HUDEP-2 (cell line): ENCODE measurements around the gene KIF26B.
"Not testable (repeated sequence)": the region's sequence is repeated elsewhere in the genome, so short reads cannot be mapped to it uniquely, and the experiment has no call there.

ENCODE experiments used
- DNase-seq, 76 experiments: peaks; one replicate each; lab custom pipeline; 2025; ENCODE audit not compliant: unreplicated experiment in 76 of 76; lab: John Stamatoyannopoulos, UW

The KIF26B gene

DNA sequence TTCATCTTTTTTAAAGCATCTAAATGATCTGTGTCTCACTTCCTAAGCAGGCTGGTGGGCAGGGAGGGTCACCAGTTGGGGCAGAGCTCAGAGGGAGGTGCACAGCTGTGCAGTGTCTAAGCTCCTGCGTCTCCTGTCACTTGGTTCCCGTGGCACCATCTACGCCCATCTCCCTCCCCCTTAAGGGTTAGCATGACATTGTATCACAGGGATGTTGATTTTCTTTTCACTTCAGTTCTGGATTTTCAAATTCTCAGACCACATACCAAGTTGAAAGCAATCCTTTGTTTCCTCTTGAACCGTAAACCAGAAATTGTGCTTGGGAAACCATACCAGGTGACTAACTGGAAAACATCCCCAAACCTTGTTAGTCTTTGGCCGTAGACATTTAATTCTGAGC is 187.0 kb downstream of the KIF26B start:
- DNase-seq = no peak

GRCh38 chr1:245345191-245345884 is 190.6 kb downstream of the KIF26B start:
- DNase-seq = no peak

- DNase-seq = no peak
These were observed 193.8 kb downstream of the KIF26B start for GRCh38 chr1:245348626-245349025.

DNA sequence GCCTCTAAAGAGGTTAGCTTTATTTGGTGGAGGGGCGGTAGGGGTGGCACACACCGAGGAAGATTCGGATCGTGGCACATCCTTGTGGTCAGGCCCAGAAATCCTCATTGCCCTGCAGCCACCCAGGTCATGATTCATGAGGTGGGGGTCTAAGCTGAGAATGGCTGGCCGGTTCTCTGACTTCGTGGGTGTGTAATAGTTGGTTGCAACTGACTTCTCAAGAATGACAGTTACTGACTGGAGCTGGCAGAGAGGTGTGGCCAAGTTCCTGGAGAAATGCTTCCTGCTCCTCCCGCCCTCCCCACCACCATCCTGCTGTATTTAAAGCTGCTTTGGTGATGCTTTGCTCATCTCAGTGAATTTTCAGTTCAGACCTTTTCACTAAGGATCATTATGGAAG is 198.6 kb downstream of the KIF26B start:
- no peak for DNase-seq

DNA sequence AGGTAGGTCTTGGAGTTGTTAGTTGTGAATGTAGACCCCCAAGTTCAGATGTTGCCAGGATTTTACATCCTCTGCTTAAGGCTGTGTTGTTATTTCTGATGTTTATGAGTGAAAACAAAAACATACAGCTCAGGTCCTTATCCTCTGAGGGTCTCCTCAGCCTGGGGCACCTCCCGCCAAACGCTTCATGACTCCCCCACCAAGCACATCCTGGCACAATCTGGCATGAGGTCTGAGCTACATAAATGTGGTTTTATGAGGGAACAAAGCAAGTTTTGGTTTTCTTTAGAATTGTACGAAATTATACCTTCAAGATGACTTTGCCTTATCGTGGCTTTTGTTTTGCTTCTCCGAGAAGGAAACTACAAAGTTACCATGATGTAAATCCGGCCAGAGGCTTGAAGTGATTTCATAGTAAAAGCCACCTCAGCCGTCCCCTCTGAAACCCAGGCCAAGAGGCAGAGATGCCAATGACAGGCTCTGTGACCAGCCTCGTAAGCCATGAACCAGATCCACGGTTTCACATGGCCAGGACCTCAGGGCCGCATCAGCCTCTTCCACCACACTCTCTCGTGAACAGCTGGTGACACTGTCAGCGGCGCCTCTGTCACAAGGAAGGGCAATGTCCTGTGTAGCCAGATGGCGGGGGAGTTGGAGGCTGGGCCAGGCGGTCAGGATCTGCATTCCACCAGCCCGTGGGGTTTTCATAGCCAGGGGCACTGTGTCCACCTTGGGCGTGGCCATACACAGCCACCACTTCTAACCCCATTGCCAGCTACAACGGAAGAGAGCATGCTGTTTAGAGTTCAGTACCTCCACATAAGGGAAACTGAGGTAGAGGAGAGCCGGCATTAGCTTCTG is 199.4 kb downstream of the KIF26B start:
- DNase-seq = no peak

DNA sequence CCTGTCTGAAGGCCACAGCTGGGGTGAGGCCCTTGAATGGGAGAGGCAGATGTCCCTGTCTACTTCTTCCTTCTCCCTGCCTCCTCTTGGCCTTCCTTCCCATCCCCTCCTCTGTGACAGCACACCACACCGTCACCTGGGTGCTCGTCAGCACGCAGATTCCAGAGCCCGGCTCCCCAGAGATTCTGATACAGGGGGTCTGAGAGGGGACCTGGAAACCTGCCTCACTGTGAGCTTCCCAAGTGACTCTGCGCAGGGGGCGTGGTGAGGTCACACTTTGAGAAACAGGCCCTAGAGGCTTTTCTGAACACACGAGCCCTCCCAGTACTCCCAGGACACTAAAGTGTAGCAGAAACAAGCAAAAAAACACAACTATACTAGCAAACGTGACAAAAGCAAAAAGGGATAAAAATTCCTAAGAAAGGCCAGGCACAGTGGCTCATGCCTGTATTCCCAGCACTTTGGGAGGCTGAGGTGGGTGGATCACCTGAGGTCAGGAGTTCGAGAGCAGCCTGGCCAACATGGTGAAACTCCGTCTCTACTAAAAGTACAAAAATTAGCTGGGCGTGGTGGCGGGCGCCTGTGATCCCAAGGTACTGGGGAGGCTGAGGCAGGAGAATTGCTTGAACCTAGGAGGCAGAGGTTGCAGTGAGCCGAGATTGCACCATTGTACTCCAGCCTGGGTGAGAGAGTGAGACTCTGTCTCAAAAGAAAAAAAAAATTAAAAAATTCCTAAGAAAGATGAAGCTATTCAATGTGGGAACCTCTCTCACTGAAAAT is 201.3 kb downstream of the KIF26B start:
- DNase-seq = not testable (repeated sequence)

DNA sequence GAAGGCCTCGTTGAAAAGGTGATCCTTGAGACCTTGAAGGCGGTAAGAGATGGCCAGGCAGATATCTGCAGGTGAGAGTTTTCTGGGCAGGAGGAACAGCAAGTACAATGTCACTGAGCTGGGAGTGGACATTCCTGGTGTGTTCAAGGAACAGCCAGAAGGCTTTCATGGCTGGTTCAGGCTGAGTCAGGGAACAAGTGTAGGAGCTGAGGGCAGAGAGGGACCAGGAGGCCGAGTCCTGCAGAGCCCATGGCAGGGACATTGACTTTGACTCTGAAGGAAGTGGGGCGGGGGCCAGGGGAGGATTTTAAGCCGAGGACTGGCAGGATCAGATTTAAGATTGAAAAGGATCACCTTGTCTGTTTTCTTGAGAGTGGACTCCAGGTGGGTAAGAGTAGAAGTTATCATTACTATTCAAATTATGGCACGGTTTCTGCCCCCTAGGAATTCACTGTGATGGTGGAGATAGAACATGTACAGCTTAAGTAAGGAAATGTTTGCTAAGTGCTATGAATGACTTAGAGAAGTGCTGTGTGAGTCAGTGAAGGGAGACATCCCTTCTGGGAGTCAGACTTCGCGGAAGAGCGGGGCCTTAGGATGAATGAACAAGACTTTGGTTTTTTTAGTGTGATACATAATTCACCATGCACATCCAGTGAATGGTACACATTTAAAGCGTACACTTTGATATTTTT is 202.3 kb downstream of the KIF26B start:
- no peak for DNase-seq

- DNase-seq = not testable (repeated sequence)
These were observed 204.4 kb downstream of the KIF26B start for GRCh38 chr1:245359101-245359680.

GRCh38 chr1:245361065-245361464 is 206.3 kb downstream of the KIF26B start:
- no peak for DNase-seq

DNA sequence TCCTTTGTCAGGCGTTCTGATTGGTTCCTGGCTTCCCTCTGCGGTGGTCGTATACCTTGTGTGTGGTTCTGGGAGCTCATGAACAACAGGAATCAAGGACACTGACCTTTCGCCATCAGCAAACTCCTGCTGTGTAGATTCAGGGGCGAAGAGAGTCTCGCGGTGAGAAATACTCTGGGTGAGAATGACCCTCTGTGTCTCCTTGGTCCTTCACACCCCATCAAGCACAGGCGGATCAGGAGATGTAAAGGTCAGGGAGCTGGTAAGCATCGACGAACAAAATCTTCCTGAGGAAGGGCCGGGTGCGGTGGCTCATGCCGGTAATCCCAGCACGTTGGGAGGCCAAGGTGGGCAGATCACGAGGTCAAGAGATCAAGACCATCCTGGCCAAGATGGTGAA is 207.2 kb downstream of the KIF26B start:
- DNase-seq = no peak

DNA sequence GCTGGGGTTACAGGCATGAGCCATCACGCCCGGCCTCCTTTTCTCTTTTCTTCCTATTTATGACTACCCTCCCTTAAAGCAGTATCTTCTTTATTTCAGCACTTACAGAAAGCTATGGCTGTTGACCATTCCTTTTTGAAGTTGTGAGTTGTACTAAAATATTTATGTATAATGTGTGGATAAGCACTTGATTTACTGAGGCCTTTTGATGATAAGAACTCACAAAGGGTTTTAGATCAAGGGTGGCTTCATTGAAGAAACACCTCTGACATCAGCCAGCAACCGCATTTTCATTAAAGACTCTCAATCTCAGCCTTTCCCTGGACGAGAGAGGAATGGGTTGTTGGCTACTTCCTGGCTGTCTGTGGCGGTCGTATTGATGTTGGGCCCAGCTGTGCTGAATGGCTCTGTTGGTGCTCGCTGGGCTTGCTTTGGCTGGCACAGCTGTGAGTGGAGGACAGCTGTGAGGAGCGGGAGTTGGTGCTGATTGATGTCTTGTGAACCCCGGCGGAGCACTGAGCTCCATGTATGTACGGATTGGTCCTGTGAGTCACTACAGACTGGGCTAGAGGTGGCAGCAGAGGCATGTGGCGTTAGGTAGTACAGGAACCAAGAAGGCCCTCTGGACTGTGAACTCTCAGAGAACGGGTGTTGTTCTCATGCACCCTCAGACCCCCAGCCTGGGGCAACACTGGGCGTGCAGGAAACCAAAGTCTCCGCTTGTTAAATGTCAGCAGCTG is 208.8 kb downstream of the KIF26B start:
- no peak for DNase-seq

DNA sequence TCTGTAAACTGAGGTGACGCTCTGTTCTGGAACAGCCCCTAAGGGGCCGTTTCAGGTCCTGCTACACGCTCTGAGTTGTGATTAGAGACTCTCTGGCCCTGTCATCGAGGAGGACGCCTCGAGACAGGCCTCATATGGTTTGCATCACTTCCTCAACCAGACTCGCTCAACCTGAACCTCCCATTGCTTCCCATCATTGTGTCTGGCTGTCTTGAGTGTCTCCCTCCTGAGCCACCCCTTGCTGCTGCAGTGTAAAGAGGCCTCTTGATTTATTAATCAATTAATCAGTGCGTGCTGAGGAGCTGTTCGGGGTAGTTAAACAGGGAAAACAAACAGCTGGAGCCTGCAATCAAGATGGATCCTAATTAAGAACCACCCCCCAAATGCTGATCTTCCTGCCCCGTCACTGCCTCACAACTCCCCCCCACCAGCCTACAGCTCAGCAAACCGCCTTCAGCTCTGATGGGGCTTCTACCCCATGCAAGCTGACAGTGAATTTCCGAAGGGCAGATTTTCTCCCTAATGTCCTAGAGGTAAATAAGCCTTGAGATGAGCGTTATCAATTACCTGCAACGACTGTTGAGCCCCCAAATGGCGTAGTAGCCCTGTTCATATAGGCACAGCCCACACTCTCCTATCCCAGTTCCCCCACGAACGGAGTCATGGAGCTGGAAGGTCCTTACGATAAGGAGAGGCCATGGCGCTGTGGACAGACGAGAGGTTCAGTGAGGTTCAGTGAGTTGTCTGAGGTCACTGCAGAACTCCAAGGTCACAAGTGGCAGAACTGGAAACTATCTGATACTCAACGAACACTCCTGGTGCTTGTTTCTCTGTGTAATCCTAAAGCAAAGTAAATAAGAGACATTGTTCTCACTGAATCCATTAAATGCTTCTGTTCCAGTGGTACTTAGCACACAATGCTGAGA is 210.6 kb downstream of the KIF26B start:
- no peak for DNase-seq

DNA sequence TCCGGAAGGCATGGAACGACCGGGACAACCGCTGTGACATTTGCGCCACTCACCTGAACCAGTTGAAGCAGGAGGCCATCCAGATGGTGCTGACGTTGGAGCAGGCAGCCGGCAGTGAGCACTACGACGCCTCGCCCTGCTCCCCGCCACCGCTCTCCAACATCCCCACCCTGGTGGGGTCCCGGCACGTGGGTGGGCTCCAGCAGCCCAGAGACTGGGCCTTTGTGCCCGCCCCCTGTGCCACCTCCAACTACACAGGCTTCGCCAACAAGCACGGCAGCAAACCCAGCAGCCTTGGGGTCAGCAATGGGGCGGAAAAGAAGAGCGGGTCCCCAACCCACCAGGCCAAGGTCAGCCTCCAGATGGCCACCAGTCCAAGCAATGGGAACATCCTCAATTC is 212.1 kb downstream of the KIF26B start:
- no peak for DNase-seq

DNA sequence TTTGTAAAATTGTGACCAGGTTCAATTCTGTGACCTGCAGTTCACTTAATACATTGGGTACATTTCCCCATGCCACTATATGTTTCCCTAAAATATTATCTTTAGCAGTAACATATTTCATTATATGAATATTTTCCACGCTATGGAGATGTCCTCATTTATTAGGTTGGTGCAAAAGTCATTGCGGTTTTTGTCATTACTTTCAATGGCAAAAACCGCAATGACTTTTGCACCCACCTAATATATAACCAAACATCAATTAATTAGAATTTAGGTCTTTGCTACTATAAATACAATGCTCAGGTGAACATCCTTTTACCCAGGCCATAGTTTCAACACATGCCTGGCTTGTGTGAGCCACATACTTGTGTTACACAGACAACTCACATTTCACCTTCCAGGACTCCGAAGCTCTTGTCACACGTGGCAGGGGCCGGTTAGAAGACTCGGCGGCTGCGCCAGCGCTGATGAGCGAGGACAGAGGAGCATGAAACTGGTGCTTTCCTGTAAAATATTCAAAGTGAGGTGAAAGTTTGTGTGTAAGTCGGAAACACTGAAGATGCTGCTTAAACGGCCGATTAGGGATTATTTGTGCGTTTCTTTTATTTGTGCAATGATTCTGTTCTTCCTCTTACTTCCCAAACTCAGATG is 215.5 kb downstream of the KIF26B start:
- DNase-seq = no peak

- DNase-seq = no peak
These were observed 216.3 kb downstream of the KIF26B start for GRCh38 chr1:245370905-245371581.

DNA sequence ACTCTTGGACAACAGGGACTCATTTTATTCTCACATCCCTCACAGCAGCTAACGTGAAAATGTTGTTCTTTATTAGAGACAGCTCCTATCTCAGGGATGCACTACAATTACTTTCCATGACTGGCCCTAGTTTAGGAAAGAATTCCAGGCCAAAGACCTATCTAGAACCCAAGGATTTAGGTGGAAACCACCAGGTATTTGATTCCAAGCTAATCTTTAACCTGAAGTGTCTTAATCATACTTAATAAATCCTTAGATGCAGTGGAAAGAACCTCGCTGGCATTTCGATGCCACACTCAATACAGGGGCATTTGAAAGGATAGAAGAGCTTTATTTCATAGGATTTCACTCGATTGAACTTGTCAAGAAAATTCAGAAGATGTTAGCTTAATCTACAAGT is 218.3 kb downstream of the KIF26B start:
- no peak for DNase-seq

DNA sequence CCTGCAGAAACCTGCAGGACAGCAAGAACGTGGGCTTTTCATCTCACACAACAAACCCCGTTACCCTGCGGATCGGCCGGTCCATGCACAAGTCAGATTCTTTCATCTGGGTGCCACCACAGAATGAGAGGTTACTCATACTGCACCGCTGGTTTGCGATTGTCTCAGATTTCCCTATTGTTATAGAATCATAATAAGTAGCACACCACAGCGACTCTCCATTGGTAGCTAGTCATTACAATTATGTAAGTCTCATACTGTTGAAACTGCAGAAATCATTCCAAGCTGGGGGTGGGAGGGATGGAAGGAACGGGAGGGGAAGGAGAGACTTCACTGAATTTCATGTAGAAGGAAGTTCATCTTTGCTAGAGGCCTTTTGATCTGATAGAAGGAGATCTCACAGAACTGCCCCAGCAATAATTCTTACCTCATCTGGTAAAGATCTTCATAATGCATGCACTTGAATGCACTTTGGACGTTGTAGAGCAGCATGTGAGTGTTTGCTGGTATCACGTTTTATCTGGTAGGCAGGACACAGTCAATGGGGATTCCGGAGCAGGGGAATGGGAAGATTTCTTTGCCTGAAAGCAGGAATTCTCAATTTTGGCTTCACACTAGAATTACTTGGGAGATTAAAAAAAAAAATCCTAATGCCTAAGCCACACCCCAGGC is 221.1 kb downstream of the KIF26B start:
- no peak for DNase-seq
